Neural cell (in vitro differentiated cells): ENCODE measurements around the gene C4BPA. TPM values are rescaled to one million over a fixed set of nuclear protein-coding genes. Genes with fewer than 3 reads are reported as not detected.

Experiments used
- H2AFZ ChIP-seq: fragments of 200-600, 300-800 bp; sonication (generic), shearing (Covaris generic); 2 replicates; pipeline ENCODE4 v1.6.0; 2014; ENCODE audit warnings: low read depth, mild to moderate bottlenecking, antibody characterized with exemption, low read length, moderate library complexity
- H3F3A ChIP-seq: fragments of 200-600 bp; shearing (Covaris generic); 2 replicates; pipeline ENCODE4 v1.6.1; 2016; ENCODE audit warnings: mild to moderate bottlenecking, moderate library complexity, mixed read lengths, antibody characterized with exemption, low read length; ENCODE audit not compliant: insufficient read depth, poor library complexity, severe bottlenecking
- H3K27ac ChIP-seq: fragments of 200-600, 300-800 bp; sonication (generic), shearing (Covaris generic); 2 replicates; pipeline ENCODE4 v1.5.1; 2014; ENCODE audit warnings: mild to moderate bottlenecking, low read length, moderate library complexity
- H3K27me3 ChIP-seq: fragments of 300-800, 200-600 bp; sonication (generic), shearing (Covaris generic); 2 replicates; pipeline ENCODE4 v1.6.0; 2014; ENCODE audit warnings: mild to moderate bottlenecking, low read depth, low read length, moderate library complexity; ENCODE audit not compliant: insufficient read depth
- H3K36me3 ChIP-seq: fragments of 300-800, 200-600 bp; sonication (generic), shearing (Covaris generic); 2 replicates; pipeline ENCODE4 v1.5.1; 2014; ENCODE audit warnings: mild to moderate bottlenecking, antibody characterized with exemption, low read length, moderate library complexity; ENCODE audit not compliant: insufficient read depth
- H3K4me2 ChIP-seq: fragments of 300-800, 200-600 bp; sonication (generic), shearing (Covaris generic); 2 replicates; pipeline ENCODE4 v1.6.0; 2014; ENCODE audit warnings: mild to moderate bottlenecking, low read length
- H3K4me3 ChIP-seq: fragments of 300-800, 200-600 bp; sonication (generic), shearing (Covaris generic); 2 replicates; pipeline ENCODE4 v1.5.1; 2014; ENCODE audit warnings: mild to moderate bottlenecking, low read length, moderate library complexity
- H3K79me2 ChIP-seq: fragments of 200-600 bp; shearing (Covaris generic); replicated peaks from 2 replicates; pipeline ENCODE4 v1.6.0; 2014; ENCODE audit warnings: mild to moderate bottlenecking, low read length, moderate library complexity; ENCODE audit not compliant: insufficient read depth
- H3K9ac ChIP-seq: fragments of 300-800, 200-600 bp; sonication (generic), shearing (Covaris generic); 2 replicates; pipeline ENCODE4 v1.6.1; 2016; ENCODE audit warnings: mild to moderate bottlenecking, low read length, mixed read lengths
- H3K9me2 ChIP-seq: fragments of 200-600 bp; shearing (Covaris generic); 2 replicates; pipeline ENCODE4 v1.6.1; 2016; ENCODE audit warnings: mild to moderate bottlenecking, low read length, mixed read lengths; ENCODE audit not compliant: insufficient read depth
- H3K9me3 ChIP-seq: fragments of 200-600, 300-800 bp; sonication (generic), shearing (Covaris generic); 2 replicates; pipeline ENCODE4 v1.6.1; 2016; ENCODE audit warnings: mild to moderate bottlenecking, mixed run types, low read length, moderate library complexity, mixed read lengths
- H4K20me1 ChIP-seq: fragments of 200-600 bp; shearing (Covaris generic); 2 replicates; pipeline ENCODE4 v1.6.1; 2016; ENCODE audit warnings: mild to moderate bottlenecking, mixed run types; ENCODE audit not compliant: insufficient read depth
- CTCF ChIP-seq: fragments of 450-650 bp; IDR thresholded peaks from 2 replicates; pipeline ENCODE4 v1.5.1; 2014; ENCODE audit warnings: antibody characterized with exemption, mild to moderate bottlenecking, moderate library complexity; ENCODE audit not compliant: poor library complexity, severe bottlenecking
- EP300 ChIP-seq: fragments of 450-650 bp; conservative IDR thresholded peaks from 2 replicates; pipeline ENCODE4 v1.6.1; 2014; ENCODE audit warnings: antibody characterized with exemption, mild to moderate bottlenecking, moderate library complexity; ENCODE audit not compliant: poor library complexity, severe bottlenecking
- EZH2 ChIP-seq: fragments of 200-600, 300-800 bp; shearing (Covaris generic), sonication (generic); IDR thresholded peaks from 2 replicates; pipeline ENCODE4 v1.6.1; 2014; ENCODE audit warnings: antibody characterized with exemption, low read length, borderline replicate concordance, mild to moderate bottlenecking; ENCODE audit not compliant: insufficient read depth, poor library complexity, severe bottlenecking
- MXI1 ChIP-seq: fragments of 450-650 bp; conservative IDR thresholded peaks from 2 replicates; pipeline ENCODE4 v1.6.1; 2014; ENCODE audit warnings: antibody characterized with exemption, mild to moderate bottlenecking; ENCODE audit not compliant: poor library complexity, severe bottlenecking
- POLR2AphosphoS5 ChIP-seq: IDR thresholded peaks from 2 replicates; pipeline ENCODE4 v1.6.1; 2012
- RAD21 ChIP-seq: fragments of 450-650 bp; conservative IDR thresholded peaks from 2 replicates; pipeline ENCODE4 v1.6.1; 2014; ENCODE audit warnings: antibody characterized with exemption, mild to moderate bottlenecking, moderate library complexity
- REST ChIP-seq: IDR thresholded peaks from 2 replicates; pipeline ENCODE4 v1.6.1; 2012; ENCODE audit warnings: borderline replicate concordance
- SMC3 ChIP-seq: fragments of 450-650 bp; conservative IDR thresholded peaks from 2 replicates; pipeline ENCODE4 v1.6.1; 2014; ENCODE audit warnings: antibody characterized with exemption, mild to moderate bottlenecking, moderate library complexity; ENCODE audit not compliant: poor library complexity
- TAF1 ChIP-seq: IDR thresholded peaks from 2 replicates; pipeline ENCODE4 v1.6.1; 2012; ENCODE audit warnings: low read depth
- polyA plus RNA-seq: library from polyadenylated mRNA; depleted of rRNA; stranded (reverse); fragments of >200 nt; gene quantifications from 2 replicates; pipeline ENCODE4 v1.2.3, GENCODE V29; 2014

C4BPA gene
- polyA plus RNA-seq, 1 donor from 2014 or later, result not detected

GRCh38 chr1:207069061-207069460 is 35.0 kb upstream of the C4BPA start:
- Histone ChIP-seq H3K9me2 (no peaks in the 10 kb centered on the region), H3K27ac (no peak overlapping the region), H3K4me3 (no peak overlapping the region), H4K20me1 (no peaks in the 10 kb centered on the region), H3K9me3 (no peaks in the 10 kb centered on the region), H2AFZ (no peak overlapping the region), H3K4me2 (no peak overlapping the region), H3K9ac (no peak overlapping the region), H3F3A (no peaks in the 10 kb centered on the region), H3K27me3 (no peaks in the 10 kb centered on the region), H3K36me3 (no peaks in the 10 kb centered on the region), H3K79me2 (no peaks in the 10 kb centered on the region)
- TF ChIP-seq TAF1 (no peak), POLR2AphosphoS5 (no peak), EZH2 (no peak), MXI1 (no peak), CTCF (no peak), RAD21 (no peak), EP300 (no peak), SMC3 (no peak), REST (no peak)

GRCh38 chr1:207069858-207070506 is 34.1 kb upstream of the C4BPA start:
- Histone ChIP-seq H3K9ac (no peak overlapping the region), H3K4me3 (no peak overlapping the region), H3K9me3 (no peaks in the 10 kb centered on the region), H3K27me3 (no peaks in the 10 kb centered on the region), H4K20me1 (no peaks in the 10 kb centered on the region), H3K79me2 (no peaks in the 10 kb centered on the region), H2AFZ (no peak overlapping the region), H3F3A (no peaks in the 10 kb centered on the region), H3K4me2 (no peak overlapping the region), H3K27ac (no peak overlapping the region), H3K9me2 (no peaks in the 10 kb centered on the region), H3K36me3 (no peaks in the 10 kb centered on the region)
- no peak for TF ChIP-seq TAF1
- no peak for TF ChIP-seq CTCF
- no peak for TF ChIP-seq SMC3
- no peak for TF ChIP-seq EZH2
- no peak for TF ChIP-seq MXI1
- no peak for TF ChIP-seq POLR2AphosphoS5
- TF ChIP-seq REST, result no peak
- TF ChIP-seq EP300, result no peak
- TF ChIP-seq RAD21, result no peak
